OCI-LY1 (cell line): Measurements from ENCODE around the gene USP7.

Source experiments
- H2AFZ ChIP-seq: fragments of 200-600 bp; sonication (generic), shearing (Covaris generic); 2 replicates; pipeline ENCODE4 v1.6.0; 2014; ENCODE audit warnings: antibody characterized with exemption, mild to moderate bottlenecking, low read length
- H3F3A ChIP-seq: fragments of 200-600 bp; sonication (generic), shearing (Covaris generic); 2 replicates; pipeline ENCODE4 v1.6.0; 2014; ENCODE audit warnings: mild to moderate bottlenecking, antibody characterized with exemption, low read length, moderate library complexity; ENCODE audit not compliant: insufficient read depth
- H3K27ac ChIP-seq: fragments of 200-600 bp; sonication (generic); 2 replicates; pipeline ENCODE4 v1.5.1; 2014; ENCODE audit warnings: low read length, mixed run types, mild to moderate bottlenecking, low read depth; ENCODE audit not compliant: poor library complexity, severe bottlenecking
- H3K27me3 ChIP-seq: fragments of 200-600 bp; sonication (generic); 2 replicates; pipeline ENCODE4 v1.6.0; 2014; ENCODE audit warnings: antibody characterized with exemption, mild to moderate bottlenecking, low read length, moderate library complexity; ENCODE audit not compliant: insufficient read depth
- H3K36me3 ChIP-seq: fragments of 200-600 bp; sonication (generic); 2 replicates; pipeline ENCODE4 v1.6.1; 2014; ENCODE audit warnings: mild to moderate bottlenecking, antibody characterized with exemption, low read length, moderate library complexity, mixed read lengths; ENCODE audit not compliant: insufficient read depth
- H3K4me1 ChIP-seq: fragments of 200-600 bp; sonication (generic); 2 replicates; pipeline ENCODE4 v1.5.1; 2014; ENCODE audit warnings: mild to moderate bottlenecking, low read length, moderate library complexity; ENCODE audit not compliant: insufficient read depth, severe bottlenecking
- H3K4me2 ChIP-seq: fragments of 200-600 bp; sonication (generic), shearing (Covaris generic); 2 replicates; pipeline ENCODE4 v1.6.1; 2014; ENCODE audit warnings: low read length
- H3K4me3 ChIP-seq: fragments of 200-600 bp; sonication (generic); 2 replicates; pipeline ENCODE4 v1.5.1; 2014; ENCODE audit warnings: low read length, low read depth, mild to moderate bottlenecking, mixed read lengths; ENCODE audit not compliant: poor library complexity, severe bottlenecking
- H3K79me2 ChIP-seq: fragments of 200-600 bp; shearing (Covaris generic); 2 replicates; pipeline ENCODE4 v1.6.1; 2016; ENCODE audit warnings: mixed run types, low read length, mixed read lengths; ENCODE audit not compliant: insufficient read depth
- H3K9ac ChIP-seq: fragments of 200-600 bp; sonication (generic), shearing (Covaris generic); 2 replicates; pipeline ENCODE4 v1.6.1; 2014; ENCODE audit warnings: mild to moderate bottlenecking, low read length, mixed read lengths
- H3K9me2 ChIP-seq: fragments of 200-600 bp; sonication (generic), shearing (Covaris generic); 2 replicates; pipeline ENCODE4 v1.6.1; 2014; ENCODE audit warnings: low read depth, mild to moderate bottlenecking, low read length, mixed read lengths
- H3K9me3 ChIP-seq: fragments of 200-600 bp; shearing (Covaris generic); 2 replicates; pipeline ENCODE4 v1.6.1; 2014; ENCODE audit warnings: low read length, mixed read lengths
- H4K20me1 ChIP-seq: fragments of 200-600 bp; sonication (generic), shearing (Covaris generic); 2 replicates; pipeline ENCODE4 v1.6.0; 2016; ENCODE audit warnings: mild to moderate bottlenecking, low read length; ENCODE audit not compliant: insufficient read depth
- EZH2 ChIP-seq: fragments of 200-600 bp; sonication (generic), shearing (Covaris generic); IDR thresholded peaks from 2 replicates; pipeline ENCODE4 v1.8.0; 2017; ENCODE audit warnings: borderline replicate concordance, mixed run types, mild to moderate bottlenecking, antibody characterized with exemption, low read length, moderate library complexity, mixed read lengths
- TF ChIP-seq, protein P1 (sequence below): fragments of 200-600 bp; sonication (generic), shearing (Covaris generic); IDR thresholded peaks from 2 replicates; pipeline ENCODE4 v1.5.1; 2017; ENCODE audit warnings: mild to moderate bottlenecking, antibody characterized with exemption, low read length, moderate library complexity, mixed read lengths

Gene USP7

DNA sequence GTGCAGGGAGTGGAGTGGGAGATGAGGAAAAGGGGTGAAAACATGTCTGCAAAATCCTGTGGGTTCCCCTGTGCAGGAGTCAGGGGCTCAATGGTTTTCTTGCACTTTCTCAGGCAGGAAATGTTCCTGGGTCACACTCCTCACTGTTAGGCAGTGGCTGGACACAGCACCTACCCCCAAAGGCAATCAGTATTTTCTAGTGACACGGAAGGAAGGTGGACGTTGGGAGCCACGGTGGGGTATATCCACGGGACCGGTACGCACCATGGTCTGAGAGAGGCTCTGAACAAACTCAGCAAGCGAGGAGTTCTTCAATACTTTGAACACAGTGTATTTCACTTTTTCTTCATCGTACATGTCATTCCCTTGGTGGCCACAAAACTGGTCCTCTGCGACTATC is 60.7 kb downstream of the USP7 start:
- Histone ChIP-seq H2AFZ (no peak overlapping the region), H4K20me1 (no peaks in the 10 kb centered on the region), H3F3A (no peaks in the 10 kb centered on the region; the same call in 1 of the 2 replicates), H3K79me2 (no peaks in the 10 kb centered on the region), H3K27me3 (no peaks in the 10 kb centered on the region), H3K27ac (no peak overlapping the region), H3K4me3 (no peak overlapping the region), H3K36me3 (peaks cover 96% of the 10 kb centered on the region), H3K9me3 (no peaks in the 10 kb centered on the region), H3K4me1 (no peaks in the 10 kb centered on the region), H3K4me2 (no peak overlapping the region), H3K9me2 (no peaks in the 10 kb centered on the region), H3K9ac (no peak overlapping the region)
- TF ChIP-seq, protein P1, sequence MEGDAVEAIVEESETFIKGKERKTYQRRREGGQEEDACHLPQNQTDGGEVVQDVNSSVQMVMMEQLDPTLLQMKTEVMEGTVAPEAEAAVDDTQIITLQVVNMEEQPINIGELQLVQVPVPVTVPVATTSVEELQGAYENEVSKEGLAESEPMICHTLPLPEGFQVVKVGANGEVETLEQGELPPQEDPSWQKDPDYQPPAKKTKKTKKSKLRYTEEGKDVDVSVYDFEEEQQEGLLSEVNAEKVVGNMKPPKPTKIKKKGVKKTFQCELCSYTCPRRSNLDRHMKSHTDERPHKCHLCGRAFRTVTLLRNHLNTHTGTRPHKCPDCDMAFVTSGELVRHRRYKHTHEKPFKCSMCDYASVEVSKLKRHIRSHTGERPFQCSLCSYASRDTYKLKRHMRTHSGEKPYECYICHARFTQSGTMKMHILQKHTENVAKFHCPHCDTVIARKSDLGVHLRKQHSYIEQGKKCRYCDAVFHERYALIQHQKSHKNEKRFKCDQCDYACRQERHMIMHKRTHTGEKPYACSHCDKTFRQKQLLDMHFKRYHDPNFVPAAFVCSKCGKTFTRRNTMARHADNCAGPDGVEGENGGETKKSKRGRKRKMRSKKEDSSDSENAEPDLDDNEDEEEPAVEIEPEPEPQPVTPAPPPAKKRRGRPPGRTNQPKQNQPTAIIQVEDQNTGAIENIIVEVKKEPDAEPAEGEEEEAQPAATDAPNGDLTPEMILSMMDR, result no peak
- no peak for TF ChIP-seq EZH2

DNA sequence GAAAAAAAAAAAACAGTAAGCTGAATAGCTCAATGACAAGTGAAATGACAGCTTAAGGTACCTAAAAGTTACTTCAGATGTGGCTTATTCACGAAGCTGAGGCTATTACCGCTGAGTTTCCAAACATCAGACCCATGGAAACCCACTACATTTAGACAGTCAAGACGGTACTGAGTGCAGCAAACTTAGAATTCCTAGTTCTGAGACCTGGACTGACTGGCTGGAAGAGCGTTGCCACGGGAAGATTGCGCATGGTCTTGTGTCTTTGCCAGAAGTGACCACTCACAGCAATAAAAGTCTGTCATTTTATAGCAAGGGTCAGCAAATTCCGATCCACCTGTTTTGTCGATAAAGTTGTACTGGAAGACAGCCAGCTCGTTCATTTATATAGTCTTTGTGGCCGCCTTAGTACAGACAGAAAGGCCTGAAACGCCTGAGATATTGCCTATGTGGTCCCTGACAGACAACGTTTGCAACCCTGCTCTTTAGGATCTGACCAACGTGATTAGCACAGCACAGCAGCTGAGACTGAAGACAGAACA is 62.3 kb downstream of the USP7 start:
- Histone ChIP-seq H3K9me2 (no peaks in the 10 kb centered on the region), H3K27ac (no peak overlapping the region), H3K4me2 (no peak overlapping the region), H3K79me2 (no peaks in the 10 kb centered on the region), H2AFZ (no peak overlapping the region), H3K27me3 (no peaks in the 10 kb centered on the region), H3K4me3 (no peak overlapping the region), H3K36me3 (peaks cover 94% of the 10 kb centered on the region), H3K9ac (no peak overlapping the region), H3K9me3 (no peaks in the 10 kb centered on the region), H3K4me1 (no peaks in the 10 kb centered on the region), H4K20me1 (no peaks in the 10 kb centered on the region), H3F3A (no peaks in the 10 kb centered on the region; the same call in 1 of the 2 replicates)
- TF ChIP-seq, protein P1, result no peak
- TF ChIP-seq EZH2, result no peak

DNA sequence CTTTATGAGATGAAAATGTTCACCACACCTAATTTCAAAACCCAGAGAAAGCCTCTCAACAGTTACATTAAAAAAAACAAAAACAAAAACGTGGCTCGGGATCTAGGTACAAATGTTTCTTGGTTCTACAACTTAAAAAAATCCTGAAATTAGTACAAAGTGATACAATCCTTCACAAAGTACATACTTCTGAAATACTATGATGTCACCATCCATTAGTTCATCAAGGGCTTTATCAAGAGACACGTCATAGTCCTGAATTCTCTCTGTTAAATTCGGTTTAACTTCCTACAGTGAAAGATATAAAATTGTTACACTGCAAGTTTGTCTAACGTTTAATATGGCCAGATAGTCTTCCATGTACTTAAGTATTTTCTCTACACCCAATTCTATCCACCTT is 63.4 kb downstream of the USP7 start:
- Histone ChIP-seq H3K4me3 (no peak overlapping the region), H3K27me3 (no peaks in the 10 kb centered on the region), H3K27ac (no peak overlapping the region), H3K36me3 (peaks cover 94% of the 10 kb centered on the region), H4K20me1 (no peaks in the 10 kb centered on the region), H3K4me2 (no peak overlapping the region), H3K9ac (no peak overlapping the region), H2AFZ (no peak overlapping the region), H3K79me2 (no peaks in the 10 kb centered on the region), H3K9me2 (no peaks in the 10 kb centered on the region), H3K9me3 (no peaks in the 10 kb centered on the region), H3K4me1 (peaks cover under 1% of the 10 kb centered on the region), H3F3A (no peaks in the 10 kb centered on the region; the same call in 1 of the 2 replicates)
- no peak for TF ChIP-seq EZH2
- TF ChIP-seq, protein P1, result no peak
